ENCODE results near the gene KCNK1.
"Not testable (repeated sequence)": the region's sequence is repeated elsewhere in the genome, so short reads cannot be mapped to it uniquely, and the experiment has no call there.

KCNK1 gene

GRCh38 chr1:233668146-233668724, 54.3 kb downstream of the KCNK1 start:
- no peak overlapping the region for H3K27ac ChIP-seq
- H3K27me3 ChIP-seq: no peaks in the 10 kb centered on the region
- H3K4me1 ChIP-seq (ENCODE audit: control insufficient read depth in 1 of 2, insufficient read depth in 1 of 2, low read depth in 1 of 2, low read length in 1 of 2): no peaks in the 10 kb centered on the region

GRCh38 chr1:233668725-233669294, 54.9 kb downstream of the KCNK1 start:
- H3K4me3 ChIP-seq (ENCODE audit: low read depth in 1 of 2, low read length in 1 of 2): no peak overlapping the region
- H3K36me3 ChIP-seq: no peaks in the 10 kb centered on the region
- H3K4me1 ChIP-seq (ENCODE audit: control insufficient read depth in 1 of 2, insufficient read depth in 1 of 2, low read depth in 1 of 2, low read length in 1 of 2): no peaks in the 10 kb centered on the region
- TF ChIP-seq CTCF (IDR thresholded peaks at IDR 0.05): no peak
- no peak overlapping the region for H3K27ac ChIP-seq
- H3K9me3 ChIP-seq: no peaks in the 10 kb centered on the region
- H3K27me3 ChIP-seq: no peaks in the 10 kb centered on the region

More at GRCh38 chr1:233668146-233668724, 54.3 kb downstream of the KCNK1 start:
- H3K9me3 ChIP-seq: no peaks in the 10 kb centered on the region
- H3K36me3 ChIP-seq: no peaks in the 10 kb centered on the region
- no peak for TF ChIP-seq CTCF (IDR thresholded peaks at IDR 0.05)
- H3K4me3 ChIP-seq (ENCODE audit: low read depth in 1 of 2, low read length in 1 of 2): no peak overlapping the region

GRCh38 chr1:233670363-233670762, 56.5 kb downstream of the KCNK1 start:
- not testable (repeated sequence) for H3K27ac ChIP-seq; H3K4me1 ChIP-seq (ENCODE audit: control insufficient read depth in 1 of 2, insufficient read depth in 1 of 2, low read depth in 1 of 2, low read length in 1 of 2); H3K27me3 ChIP-seq; H3K4me3 ChIP-seq (ENCODE audit: low read depth in 1 of 2, low read length in 1 of 2); H3K9me3 ChIP-seq; H3K36me3 ChIP-seq

- no peak overlapping the region for H3K4me3 ChIP-seq (ENCODE audit: low read depth in 1 of 2, low read length in 1 of 2)
- no peaks in the 10 kb centered on the region for H3K36me3 ChIP-seq
- no peaks in the 10 kb centered on the region for H3K27me3 ChIP-seq
- H3K27ac ChIP-seq: no peak overlapping the region
- no peaks in the 10 kb centered on the region for H3K9me3 ChIP-seq
- no peak for TF ChIP-seq CTCF (IDR thresholded peaks at IDR 0.05)
- H3K4me1 ChIP-seq (ENCODE audit: control insufficient read depth in 1 of 2, insufficient read depth in 1 of 2, low read depth in 1 of 2, low read length in 1 of 2): no peaks in the 10 kb centered on the region
Observed at GRCh38 chr1:233671286-233671685, 57.4 kb downstream of the KCNK1 start.

- H3K27ac ChIP-seq: no peak overlapping the region
- H3K4me1 ChIP-seq (ENCODE audit: control insufficient read depth in 1 of 2, insufficient read depth in 1 of 2, low read depth in 1 of 2, low read length in 1 of 2): no peaks in the 10 kb centered on the region
- no peaks in the 10 kb centered on the region for H3K36me3 ChIP-seq
- H3K4me3 ChIP-seq (ENCODE audit: low read depth in 1 of 2, low read length in 1 of 2): no peak overlapping the region
- H3K9me3 ChIP-seq: no peaks in the 10 kb centered on the region
- no peak for TF ChIP-seq CTCF (IDR thresholded peaks at IDR 0.05)
- H3K27me3 ChIP-seq: no peaks in the 10 kb centered on the region
Observed at GRCh38 chr1:233672732-233673131, 58.8 kb downstream of the KCNK1 start.

- H3K27ac ChIP-seq: no peak overlapping the region
- H3K4me3 ChIP-seq (ENCODE audit: low read depth in 1 of 2, low read length in 1 of 2): no peak overlapping the region
- no peaks in the 10 kb centered on the region for H3K36me3 ChIP-seq
- H3K27me3 ChIP-seq: no peaks in the 10 kb centered on the region
- no peaks in the 10 kb centered on the region for H3K9me3 ChIP-seq
- H3K4me1 ChIP-seq (ENCODE audit: control insufficient read depth in 1 of 2, insufficient read depth in 1 of 2, low read depth in 1 of 2, low read length in 1 of 2): no peaks in the 10 kb centered on the region
- no peak for TF ChIP-seq CTCF (IDR thresholded peaks at IDR 0.05)
Observed at GRCh38 chr1:233673261-233673946, 59.5 kb downstream of the KCNK1 start.

Measured in neutrophil (primary cell).